GM18498 (cell line): Measurements from ENCODE around the gene RNU6-9.
"Not testable (repeated sequence)": the region's sequence is repeated elsewhere in the genome, so short reads cannot be mapped to it uniquely, and the experiment has no call there.

Experiments used
- ATAC-seq: cut with Tn5 transposase; IDR thresholded peaks from one replicate; pipeline ENCODE4 v1.9.1; 2021; ENCODE audit warnings: mild to moderate bottlenecking, moderate library complexity; ENCODE audit not compliant: unreplicated experiment

The RNU6-9 gene

DNA sequence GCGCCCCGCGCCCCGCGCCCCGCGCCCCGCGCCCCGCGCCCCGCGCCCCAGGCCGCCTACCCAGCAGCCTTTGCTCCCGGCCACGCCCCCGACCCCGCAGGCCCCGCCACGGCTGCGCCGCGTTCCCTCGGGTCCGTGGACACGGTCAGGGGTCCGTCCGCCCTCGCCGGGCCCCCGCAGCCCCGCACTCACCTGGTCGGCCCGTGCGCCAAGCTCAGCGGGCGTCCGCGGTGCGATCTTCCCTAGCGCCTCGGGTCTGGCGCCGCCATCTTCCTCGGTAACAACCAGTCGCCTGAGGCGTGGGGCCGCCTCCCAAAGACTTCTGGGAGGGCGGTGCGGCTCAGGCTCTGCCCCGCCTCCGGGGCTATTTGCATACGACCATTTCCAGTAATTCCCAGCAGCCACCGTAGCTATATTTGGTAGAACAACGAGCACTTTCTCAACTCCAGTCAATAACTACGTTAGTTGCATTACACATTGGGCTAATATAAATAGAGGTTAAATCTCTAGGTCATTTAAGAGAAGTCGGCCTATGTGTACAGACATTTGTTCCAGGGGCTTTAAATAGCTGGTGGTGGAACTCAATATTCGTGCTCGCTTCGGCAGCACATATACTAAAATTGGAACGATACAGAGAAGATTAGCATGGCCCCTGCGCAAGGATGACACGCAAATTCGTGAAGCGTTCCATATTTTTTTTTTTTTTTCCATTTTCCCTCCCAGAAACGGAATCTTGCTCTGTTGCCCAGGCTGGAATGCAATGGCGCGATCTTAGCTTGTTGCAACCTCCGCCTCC, at the start of gene RNU6-9, which contains the start of gene MED16:
TSS of gene RNU6-9 (plus strand) at position 591 of the 796 bp plus-strand sequence.
TSS of gene MED16 (minus strand) at position 294 of the 796 bp plus-strand sequence. CDS start 2,056 bp downstream, outside the sequence.
- ATAC-seq: peak; percentile 87

DNA sequence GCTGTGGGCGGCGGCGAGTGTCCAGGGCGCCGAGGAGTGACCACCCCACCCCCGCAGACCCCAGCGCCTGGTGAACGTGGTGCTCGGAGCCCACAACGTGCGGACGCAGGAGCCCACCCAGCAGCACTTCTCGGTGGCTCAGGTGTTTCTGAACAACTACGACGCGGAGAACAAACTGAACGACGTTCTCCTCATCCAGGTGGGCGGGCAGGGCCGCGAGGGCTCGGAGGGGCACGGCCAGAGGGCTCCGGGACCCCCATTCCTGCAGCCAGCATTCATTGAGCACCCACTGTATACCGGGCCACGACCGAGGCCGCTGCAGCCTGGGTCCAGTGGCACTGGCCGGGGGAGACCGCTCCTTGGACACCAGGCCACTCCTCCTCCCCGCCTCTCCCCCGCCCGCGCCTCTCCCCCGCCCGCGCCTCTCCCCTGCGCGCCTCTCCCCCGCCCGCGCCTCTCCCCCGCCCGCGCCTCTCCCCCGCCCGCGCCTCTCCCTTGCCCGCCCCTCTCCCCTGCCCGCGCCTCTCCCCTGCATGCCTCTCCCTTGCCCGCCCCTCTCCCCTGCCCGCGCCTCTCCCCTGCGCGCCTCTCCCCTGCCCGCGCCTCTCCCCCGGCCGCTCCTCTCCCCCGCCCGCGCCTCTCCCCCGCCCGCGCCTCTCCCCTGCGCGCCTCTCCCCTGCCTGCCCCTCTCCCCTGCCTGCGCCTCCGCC, 49.3 kb upstream of the RNU6-9 start:
- ATAC-seq: no peak

DNA sequence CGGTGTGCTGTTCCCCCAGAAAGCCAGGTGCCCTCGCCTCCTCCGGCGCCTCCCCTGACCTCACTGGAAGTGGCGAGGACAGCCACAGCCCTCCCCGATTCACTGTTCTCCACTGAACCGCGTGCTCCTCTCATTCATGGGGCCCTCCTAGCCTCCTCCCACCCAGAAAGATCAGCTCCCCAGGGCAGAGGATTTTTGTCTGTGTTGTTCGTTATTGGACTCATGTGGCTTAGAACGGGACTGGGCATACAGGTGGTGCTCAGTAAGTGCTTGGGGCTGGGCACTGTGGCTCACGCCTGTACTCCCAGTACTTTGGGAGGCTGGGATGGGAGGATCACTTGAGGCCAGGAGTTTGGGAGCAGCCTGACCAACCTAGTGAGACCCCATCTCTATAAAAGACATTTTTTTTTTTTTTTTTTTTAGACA, 48.7 kb upstream of the RNU6-9 start:
- no peak for ATAC-seq

DNA sequence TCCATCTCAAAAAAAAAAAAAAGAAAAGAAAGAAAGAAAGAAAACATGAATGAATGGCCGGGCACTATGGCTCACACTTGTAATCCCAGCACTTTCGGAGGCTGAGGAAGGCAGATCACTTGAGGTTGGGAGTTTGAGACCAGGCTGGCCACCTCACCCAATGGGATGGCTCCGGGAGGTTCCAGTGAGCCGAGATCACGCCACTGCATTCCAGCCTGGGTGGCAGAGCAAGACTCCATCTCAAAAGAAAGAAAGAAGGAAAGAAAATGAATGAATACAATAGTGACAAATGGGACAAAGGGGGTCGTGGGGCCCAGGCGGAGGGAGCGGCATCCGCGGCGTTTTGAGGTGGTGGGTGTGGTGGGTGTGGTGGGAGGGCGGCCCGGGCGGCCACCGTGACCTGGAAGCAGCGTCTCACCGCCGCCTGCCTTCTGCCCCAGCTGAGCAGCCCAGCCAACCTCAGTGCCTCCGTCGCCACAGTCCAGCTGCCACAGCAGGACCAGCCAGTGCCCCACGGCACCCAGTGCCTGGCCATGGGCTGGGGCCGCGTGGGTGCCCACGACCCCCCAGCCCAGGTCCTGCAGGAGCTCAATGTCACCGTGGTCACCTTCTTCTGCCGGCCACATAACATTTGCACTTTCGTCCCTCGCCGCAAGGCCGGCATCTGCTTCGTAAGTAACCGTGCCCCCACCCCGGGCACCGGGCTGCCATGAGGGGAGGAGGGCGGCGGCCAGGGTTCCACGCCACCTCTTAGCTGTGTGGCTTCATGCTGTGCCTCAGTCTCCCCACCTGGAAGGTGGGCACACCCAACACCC, 47.4 kb upstream of the RNU6-9 start:
- no peak for ATAC-seq

DNA sequence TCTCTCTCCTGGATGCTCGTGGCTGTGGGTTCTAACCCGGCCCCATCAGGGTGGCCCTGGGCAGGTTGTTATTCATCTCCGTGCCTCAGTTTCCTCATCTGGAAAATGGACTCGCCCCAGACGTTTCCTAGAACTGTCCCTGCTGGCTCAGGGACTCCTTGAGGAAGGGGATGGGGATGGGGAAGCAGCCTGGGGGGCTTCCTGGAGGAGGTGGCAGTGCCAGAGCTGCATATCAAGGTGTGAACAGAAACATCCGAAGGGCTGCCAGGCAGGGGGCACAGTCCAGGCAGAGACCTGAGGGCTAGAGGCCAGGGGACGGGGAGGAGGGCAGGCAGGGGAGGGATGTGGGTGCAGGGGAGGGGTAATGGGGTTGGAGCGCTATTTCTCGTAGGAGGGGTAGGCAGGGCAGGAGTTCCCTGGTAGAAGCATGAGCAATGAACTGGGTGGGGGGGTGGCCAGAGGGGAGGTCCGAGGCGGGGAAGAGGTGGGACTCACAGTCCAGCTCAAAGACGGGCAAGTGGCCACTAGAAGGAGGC, 44.8 kb upstream of the RNU6-9 start:
- ATAC-seq: no peak

DNA sequence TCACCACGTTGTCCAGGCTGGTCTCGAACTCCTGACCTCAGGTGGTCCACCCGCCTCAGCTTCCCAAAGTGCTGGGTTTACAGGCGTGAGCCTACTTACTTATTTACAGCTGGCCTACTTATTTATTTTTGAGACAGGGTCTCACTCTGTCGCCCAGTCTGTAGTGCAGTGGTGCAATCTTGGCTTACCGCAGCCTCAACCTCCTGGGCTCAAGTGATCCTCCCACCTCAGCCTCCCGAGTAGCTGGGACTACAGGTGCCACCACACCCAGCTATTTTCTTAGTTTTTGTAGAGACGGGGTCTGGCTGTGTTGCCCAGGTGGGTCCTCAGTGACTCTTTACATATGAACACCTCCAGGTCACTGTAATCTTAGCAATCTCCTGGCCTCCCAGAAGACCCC, 44.1 kb upstream of the RNU6-9 start:
- ATAC-seq: not testable (repeated sequence)

DNA sequence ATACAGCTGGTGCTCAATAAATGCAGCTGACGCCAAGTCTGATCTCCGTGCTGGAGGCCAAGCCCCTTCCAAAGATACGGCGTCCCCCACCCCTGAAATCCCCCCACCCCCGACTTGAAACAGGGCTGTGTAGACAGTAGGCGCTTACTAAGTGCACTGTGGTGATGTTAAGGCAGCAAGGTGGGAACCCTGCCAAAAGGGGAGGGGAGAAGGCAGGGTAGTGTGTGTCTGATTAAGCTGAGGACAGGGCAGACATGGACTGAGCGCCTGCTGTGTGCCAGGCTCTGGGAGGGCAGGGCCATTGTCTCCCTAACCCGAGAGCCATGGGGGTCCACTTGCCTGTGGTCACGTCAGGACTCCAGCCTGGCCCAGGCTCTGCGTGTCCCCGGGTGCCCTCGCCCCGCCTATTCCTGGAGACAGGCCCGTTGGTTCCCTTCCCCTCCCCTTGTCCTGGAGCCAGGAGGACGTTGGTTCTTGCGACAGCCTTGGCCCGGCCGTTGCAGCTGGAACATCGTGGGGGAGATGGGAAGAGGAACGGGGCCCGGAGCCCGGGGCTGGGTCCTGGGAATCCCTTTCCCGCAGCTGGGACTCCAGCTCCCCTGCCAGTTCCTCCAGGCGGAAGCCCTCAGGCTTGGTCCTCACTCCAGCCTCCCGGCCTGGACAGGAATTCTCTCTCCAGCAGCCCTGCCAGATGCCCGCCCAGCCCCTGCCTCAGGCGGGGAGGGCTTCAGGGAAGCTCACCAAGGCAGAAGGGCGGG, 42.9 kb upstream of the RNU6-9 start:
- ATAC-seq: no peak

DNA sequence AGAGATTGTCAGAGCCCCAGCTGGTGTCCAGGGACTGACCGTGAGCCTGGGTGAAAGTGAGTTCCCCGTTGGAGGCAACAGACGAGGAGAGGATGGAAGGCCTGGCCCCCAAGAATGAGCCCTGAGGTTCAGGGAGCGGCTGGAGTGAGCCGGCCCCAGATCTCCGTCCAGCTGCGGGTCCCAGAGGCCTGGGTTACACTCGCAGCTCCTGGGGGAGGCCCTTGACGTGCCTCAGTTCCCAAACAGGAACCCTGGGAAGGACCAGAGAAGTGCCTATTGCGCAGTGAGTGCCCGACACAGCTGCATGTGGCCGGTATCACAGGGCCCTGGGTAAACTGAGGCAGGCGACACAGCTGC, 42.3 kb upstream of the RNU6-9 start:
- no peak for ATAC-seq

DNA sequence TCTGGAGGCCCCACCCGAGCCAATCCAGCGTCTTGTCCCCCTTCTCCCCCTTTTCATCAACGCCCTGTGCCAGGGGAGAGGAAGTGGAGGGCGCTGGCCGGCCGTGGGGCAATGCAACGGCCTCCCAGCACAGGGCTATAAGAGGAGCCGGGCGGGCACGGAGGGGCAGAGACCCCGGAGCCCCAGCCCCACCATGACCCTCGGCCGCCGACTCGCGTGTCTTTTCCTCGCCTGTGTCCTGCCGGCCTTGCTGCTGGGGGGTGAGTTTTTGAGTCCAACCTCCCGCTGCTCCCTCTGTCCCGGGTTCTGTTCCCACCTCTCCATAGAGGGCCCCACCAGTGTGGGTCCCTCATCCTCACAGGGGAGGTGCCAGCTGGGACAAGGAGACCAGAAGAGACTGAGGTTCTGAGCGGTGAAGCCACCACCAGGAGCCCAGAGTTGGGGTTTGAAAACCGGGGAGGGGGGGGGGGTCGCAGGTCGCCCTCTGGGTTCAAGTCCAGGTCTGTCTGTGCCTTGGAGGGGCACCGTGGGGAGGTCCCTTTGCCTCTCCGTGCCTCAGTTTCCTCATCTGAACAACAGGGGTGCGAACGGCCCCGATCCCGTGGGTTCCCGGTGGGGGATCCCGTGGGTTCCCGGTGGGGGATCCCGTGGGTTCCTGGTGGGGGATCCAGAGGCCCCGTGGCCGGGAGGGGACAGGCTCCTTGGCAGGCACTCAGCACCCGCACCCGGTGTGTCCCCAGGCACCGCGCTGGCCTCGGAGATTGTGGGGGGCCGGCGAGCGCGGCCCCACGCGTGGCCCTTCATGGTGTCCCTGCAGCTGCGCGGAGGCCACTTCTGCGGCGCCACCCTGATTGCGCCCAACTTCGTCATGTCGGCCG, 40.9 kb upstream of the RNU6-9 start, which contains the start of gene ELANE:
TSS of gene ELANE (plus strand) at position 168 of the 878 bp plus-strand sequence. CDS start at position 194, 26 bp downstream.
- no peak for ATAC-seq

DNA sequence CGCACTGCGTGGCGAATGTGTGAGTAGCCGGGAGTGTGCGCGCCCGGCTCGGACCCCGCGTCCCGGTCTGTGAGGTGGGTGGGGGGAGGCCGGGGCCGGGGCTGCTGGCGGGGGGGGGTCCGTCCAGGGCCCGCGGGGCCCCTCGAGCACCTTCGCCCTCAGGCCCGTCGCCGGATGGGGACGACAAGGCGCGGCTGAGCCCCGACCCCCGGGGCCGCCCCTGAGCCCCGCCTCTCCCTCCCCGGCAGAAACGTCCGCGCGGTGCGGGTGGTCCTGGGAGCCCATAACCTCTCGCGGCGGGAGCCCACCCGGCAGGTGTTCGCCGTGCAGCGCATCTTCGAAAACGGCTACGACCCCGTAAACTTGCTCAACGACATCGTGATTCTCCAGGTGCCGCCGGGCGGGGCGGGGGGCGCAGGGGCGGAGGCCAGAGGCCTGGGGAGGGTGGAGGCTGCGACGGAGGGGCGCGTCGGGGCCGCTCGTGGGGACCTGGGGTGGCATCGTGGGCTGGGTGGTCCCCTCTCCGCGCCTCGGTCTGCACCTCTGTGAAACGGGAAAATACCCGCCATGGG, 40.2 kb upstream of the RNU6-9 start:
- ATAC-seq: no peak

DNA sequence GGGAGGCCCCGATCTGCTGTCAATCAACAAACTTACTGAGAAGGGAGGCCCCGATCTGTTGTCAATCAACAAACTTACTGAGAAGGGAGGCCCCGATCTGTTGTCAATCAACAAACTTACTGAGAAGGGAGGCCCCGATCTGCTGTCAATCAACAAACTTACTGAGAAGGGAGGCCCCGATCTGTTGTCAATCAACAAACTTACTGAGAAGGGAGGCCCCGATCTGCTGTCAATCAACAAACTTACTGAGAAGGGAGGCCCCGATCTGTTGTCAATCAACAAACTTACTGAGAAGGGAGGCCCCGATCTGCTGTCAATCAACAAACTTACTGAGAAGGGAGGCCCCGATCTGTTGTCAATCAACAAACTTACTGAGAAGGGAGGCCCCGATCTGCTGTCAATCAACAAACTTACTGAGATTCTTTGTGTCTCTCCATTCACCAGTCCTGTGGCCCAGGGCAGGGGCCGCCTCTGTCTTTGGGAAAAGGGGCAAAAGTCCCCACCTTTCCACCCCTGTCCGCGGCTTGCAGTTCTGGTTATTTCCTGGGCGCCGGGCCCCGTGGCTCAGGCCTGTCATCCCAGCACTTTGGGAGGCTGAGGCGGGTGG, 39.6 kb upstream of the RNU6-9 start:
- not testable (repeated sequence) for ATAC-seq

DNA sequence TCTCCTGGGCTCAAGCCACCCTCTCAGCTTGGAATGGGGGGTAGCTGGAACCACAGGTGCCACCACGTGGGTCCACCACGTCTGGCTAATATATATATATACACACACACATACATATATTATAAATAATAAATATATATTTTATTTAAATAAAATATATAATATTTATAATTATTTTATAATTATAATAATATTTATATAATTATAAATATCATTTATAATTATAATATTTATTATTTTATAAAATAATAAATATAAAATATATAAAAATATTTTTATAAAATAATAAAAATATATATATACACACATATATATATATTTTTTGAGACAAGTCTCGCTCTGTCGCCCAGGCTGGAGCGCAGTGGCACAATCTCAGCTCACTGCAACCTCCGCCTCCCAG, 38.7 kb upstream of the RNU6-9 start:
- no peak for ATAC-seq

DNA sequence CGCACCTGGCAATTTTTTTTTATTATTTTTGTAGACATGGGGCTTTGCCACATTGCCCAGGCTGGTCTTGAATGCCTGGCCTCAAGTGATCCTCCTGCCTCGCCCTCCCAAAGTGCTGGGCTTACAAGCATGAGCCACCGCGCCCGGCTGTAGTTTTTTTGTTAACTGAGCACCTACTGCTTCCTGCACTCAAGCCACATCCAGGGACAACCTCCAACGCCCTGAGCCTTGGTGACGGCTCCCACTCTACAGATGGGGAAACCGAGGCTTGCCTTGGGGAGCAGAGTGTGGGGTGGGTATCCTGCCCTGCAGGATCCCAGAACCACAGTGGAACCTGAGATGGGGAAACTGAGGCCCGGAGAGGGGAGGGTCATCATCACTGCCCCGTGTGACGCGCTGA, 38.1 kb upstream of the RNU6-9 start:
- ATAC-seq: no peak

DNA sequence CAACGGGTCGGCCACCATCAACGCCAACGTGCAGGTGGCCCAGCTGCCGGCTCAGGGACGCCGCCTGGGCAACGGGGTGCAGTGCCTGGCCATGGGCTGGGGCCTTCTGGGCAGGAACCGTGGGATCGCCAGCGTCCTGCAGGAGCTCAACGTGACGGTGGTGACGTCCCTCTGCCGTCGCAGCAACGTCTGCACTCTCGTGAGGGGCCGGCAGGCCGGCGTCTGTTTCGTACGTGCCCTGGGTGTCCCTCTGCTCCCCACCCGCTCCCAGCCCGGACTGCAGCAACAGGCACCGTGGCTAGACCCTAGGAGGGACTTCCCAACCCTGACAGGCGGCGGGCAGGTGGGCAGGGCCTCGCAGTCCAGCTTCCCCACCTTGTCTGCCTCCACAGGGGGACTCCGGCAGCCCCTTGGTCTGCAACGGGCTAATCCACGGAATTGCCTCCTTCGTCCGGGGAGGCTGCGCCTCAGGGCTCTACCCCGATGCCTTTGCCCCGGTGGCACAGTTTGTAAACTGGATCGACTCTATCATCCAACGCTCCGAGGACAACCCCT, 37.6 kb upstream of the RNU6-9 start:
- ATAC-seq: no peak

DNA sequence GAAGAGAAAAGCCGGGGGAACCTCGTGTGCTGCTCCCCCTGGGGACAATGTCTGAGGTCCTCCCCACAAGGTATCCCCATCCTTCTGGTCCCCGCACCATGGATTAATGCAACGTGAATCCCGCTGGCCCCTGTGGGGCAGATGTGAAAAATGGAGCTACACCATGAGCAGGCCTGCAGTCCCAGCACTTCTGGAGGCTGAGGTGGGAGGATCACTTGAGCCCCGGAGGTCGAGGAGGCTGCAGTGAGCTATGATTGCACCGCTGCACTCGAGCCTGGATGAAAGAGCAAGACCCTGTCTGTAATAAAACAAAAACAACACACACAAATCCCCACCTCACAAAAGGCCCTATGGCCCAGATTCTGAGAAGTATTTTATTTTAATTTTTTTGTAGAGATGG, 35.0 kb upstream of the RNU6-9 start:
- no peak for ATAC-seq

DNA sequence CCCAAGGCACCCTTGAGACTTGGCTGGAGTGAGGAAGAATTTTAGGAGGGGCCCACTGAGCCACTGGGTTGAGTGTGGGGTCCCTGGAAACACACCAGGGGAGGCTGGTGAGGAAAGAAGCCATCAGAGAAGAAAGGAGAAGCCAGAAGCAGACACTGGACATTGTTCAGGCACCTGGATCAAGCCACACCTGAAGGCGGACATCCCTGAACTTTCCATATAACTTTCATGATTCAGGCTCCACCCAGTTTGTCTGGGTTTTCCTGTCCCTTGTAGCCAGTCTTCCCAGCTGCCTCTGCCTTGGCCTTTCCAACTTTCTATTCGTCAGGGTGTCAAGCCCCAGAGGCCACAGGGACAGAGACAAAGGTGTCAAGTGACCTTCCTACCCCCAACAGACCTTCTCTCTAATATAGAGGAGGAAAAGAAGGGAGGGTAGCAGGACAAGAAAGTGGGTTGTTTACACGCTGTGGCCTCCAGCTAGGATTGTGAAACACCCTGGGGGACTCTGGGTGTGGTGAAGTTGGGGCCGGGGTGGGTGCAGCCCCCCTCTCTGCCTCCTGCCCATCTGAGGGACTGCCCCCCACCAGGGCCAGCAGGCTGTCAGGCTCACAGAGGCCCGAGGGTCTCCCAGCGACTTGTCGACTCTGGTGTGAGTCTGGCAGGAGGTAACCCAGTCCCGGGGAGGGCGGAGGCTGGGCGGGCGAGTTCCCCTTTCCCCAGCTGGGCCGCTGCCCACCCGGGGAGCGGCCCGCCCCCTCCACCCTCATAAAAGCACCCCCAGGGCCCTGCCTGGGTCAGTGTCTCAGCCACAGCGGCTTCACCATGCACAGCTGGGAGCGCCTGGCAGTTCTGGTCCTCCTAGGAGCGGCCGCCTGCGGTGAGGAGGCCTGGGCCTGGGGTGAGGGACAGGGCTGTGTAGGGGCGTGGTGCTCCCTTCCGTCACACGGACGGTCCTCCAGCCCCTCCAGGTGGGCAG, 34.1 kb upstream of the RNU6-9 start, which contains the start of gene CFD:
TSS of gene CFD (plus strand) at position 797 of the 976 bp plus-strand sequence. CDS start at position 823, 26 bp downstream.
- ATAC-seq: no peak
